CD14-positive monocyte (primary cell): Measurements from ENCODE around the gene ILK. TPM values are rescaled to one million over a fixed set of nuclear protein-coding genes. Genes with fewer than 3 reads are reported as not detected.

Experiments used
- DNase-seq, 3 donors: peaks; one replicate each; pipeline ENCODE4 v3.0.0-alpha.2; 2011 to 2022
- H2AFZ ChIP-seq: 2 replicates; pipeline ENCODE4 v1.6.0; 2012; ENCODE audit warnings: mild to moderate bottlenecking, low read depth, low read length, inconsistent platforms; ENCODE audit not compliant: insufficient read depth, poor library complexity, severe bottlenecking
- H3K27ac ChIP-seq, 2 donors: 1 replicate in 1 of 2; 2 replicates in 1 of 2; pipeline ENCODE4 v1.5.1; 2012 to 2013; ENCODE audit warnings: low read length in 2 of 2, control low read depth in 1 of 2, inconsistent platforms in 1 of 2, low read depth in 1 of 2, mild to moderate bottlenecking in 1 of 2
- H3K27me3 ChIP-seq, 2 donors: one replicate each; pipeline versions ENCODE4 v1.6.0 to v1.6.1; 2011 to 2013; ENCODE audit warnings: low read length in 2 of 2; ENCODE audit not compliant: control insufficient read depth in 2 of 2, insufficient read depth in 2 of 2
- H3K36me3 ChIP-seq, 2 donors: replicated peaks in 1 of 2; 1 replicate in 1 of 2; 2 replicates in 1 of 2; pipeline versions ENCODE4 v1.5.1 to v1.6.1; 2012 to 2013; ENCODE audit warnings: low read length in 2 of 2, control low read depth in 1 of 2, inconsistent platforms in 1 of 2, mild to moderate bottlenecking in 1 of 2; ENCODE audit not compliant: insufficient read depth in 2 of 2, control insufficient read depth in 1 of 2
- H3K4me1 ChIP-seq, 2 donors: 1 replicate in 1 of 2; 2 replicates in 1 of 2; pipeline versions ENCODE4 v1.5.1 to v1.6.1; 2012 to 2013; ENCODE audit warnings: low read length in 2 of 2, control low read depth in 1 of 2, inconsistent platforms in 1 of 2, mild to moderate bottlenecking in 1 of 2, moderate library complexity in 1 of 2; ENCODE audit not compliant: insufficient read depth in 2 of 2, control insufficient read depth in 1 of 2
- H3K4me2 ChIP-seq: replicated peaks from 2 replicates; pipeline ENCODE3; 2012; ENCODE audit warnings: low read length, moderate library complexity, mild to moderate bottlenecking; ENCODE audit not compliant: poor library complexity, severe bottlenecking; ENCODE audit errors: extremely low read depth
- H3K4me3 ChIP-seq, 3 experiments: fragments of 200-600 bp in 1 of 3; sonication (generic) in 1 of 3; replicated peaks in 1 of 3; 1 replicate in 2 of 3; 2 replicates in 1 of 3; pipeline ENCODE4 v1.5.1; 2011 to 2013; ENCODE audit warnings: low read length in 3 of 3, mild to moderate bottlenecking in 3 of 3, control low read depth in 2 of 3, low read depth in 2 of 3, inconsistent platforms in 1 of 3, moderate library complexity in 1 of 3
- H3K79me2 ChIP-seq: 2 replicates; pipeline ENCODE4 v1.6.0; 2012; ENCODE audit warnings: mild to moderate bottlenecking, control low read depth, inconsistent platforms, low read length, moderate library complexity; ENCODE audit not compliant: insufficient read depth
- H3K9ac ChIP-seq: 2 replicates; pipeline ENCODE4 v1.6.0; 2017; ENCODE audit warnings: low read length, mild to moderate bottlenecking; ENCODE audit not compliant: insufficient read depth, poor library complexity, severe bottlenecking
- H3K9me3 ChIP-seq, 2 donors: replicated peaks in 1 of 2; 1 replicate in 1 of 2; 2 replicates in 1 of 2; pipeline versions ENCODE4 v1.5.1 to v1.6.1; 2012 to 2013; ENCODE audit warnings: low read length in 2 of 2, control low read depth in 1 of 2; ENCODE audit not compliant: control insufficient read depth in 1 of 2, insufficient read depth in 1 of 2
- H4K20me1 ChIP-seq: 2 replicates; pipeline ENCODE4 v1.6.0; 2012; ENCODE audit warnings: mild to moderate bottlenecking, low read length, control low read depth, moderate library complexity; ENCODE audit not compliant: insufficient read depth
- H3K27ac Mint-ChIP-seq, 7 donors: one replicate each; pipeline ENCODE4 v1.8.0; 2020; ENCODE audit warnings: mild to moderate bottlenecking in 7 of 7, mixed read lengths in 7 of 7, moderate library complexity in 6 of 7, inconsistent platforms in 2 of 7
- H3K27me3 Mint-ChIP-seq, 3 donors: one replicate each; pipeline ENCODE4 v1.8.0; 2021 to 2022; ENCODE audit warnings: low read depth in 3 of 3, mild to moderate bottlenecking in 3 of 3, mixed read lengths in 3 of 3, moderate library complexity in 3 of 3, inconsistent platforms in 1 of 3
- H3K36me3 Mint-ChIP-seq, 2 donors: one replicate each; pipeline ENCODE4 v1.8.0; 2020; ENCODE audit warnings: mixed read lengths in 2 of 2, inconsistent platforms in 1 of 2, mild to moderate bottlenecking in 1 of 2
- H3K4me1 Mint-ChIP-seq: one replicate; pipeline ENCODE4 v1.8.0; 2020; ENCODE audit warnings: mild to moderate bottlenecking, mixed read lengths
- H3K4me3 Mint-ChIP-seq, 2 donors: one replicate each; pipeline ENCODE4 v1.8.0; 2020; ENCODE audit warnings: mild to moderate bottlenecking in 2 of 2, mixed read lengths in 2 of 2, moderate library complexity in 1 of 2
- H3K9me3 Mint-ChIP-seq, 7 donors: one replicate each; pipeline ENCODE4 v1.8.0; 2020 to 2022; ENCODE audit warnings: mixed read lengths in 7 of 7, mild to moderate bottlenecking in 6 of 7, moderate library complexity in 6 of 7, inconsistent platforms in 2 of 7
- WGBS: methylation state at CpG from one replicate; pipeline ENCODE4 v1.1.5; 2013; ENCODE audit warnings: missing lambda C conversion rate; ENCODE audit not compliant: insufficient coverage; 5-methylcytosine and 5-hydroxymethylcytosine counted together
- intact Hi-C, 2 donors: fragments of 100-400 bp; cut with micrococcal nuclease; formaldehyde crosslinking; loops; one replicate each; pipeline versions ENCODE4 v1.15.0 to v1.15.1; 2023
- polyA plus RNA-seq, 3 donors: library from polyadenylated mRNA; depleted of rRNA in 1 of 3; unstranded in 2 of 3; stranded (reverse) in 1 of 3; fragments of 300-500 nt in 2 of 3; fragments of >200 nt in 1 of 3; fragmentation: Illumina TruSeq in 2 of 3; gene quantifications; 1 replicate in 2 of 3; 2 replicates in 1 of 3; pipeline ENCODE4 v1.2.3, GENCODE V29; 2012 to 2021
- TF ChIP-seq, protein P1 (sequence below): fragments of 200-600 bp; IDR thresholded peaks from one replicate; pipeline ENCODE4 v1.8.0; 2022; ENCODE audit warnings: antibody characterized with exemption, mild to moderate bottlenecking

Gene ILK
- polyA plus RNA-seq, 3 donors = 165 to 271 (median 250) TPM

DNA sequence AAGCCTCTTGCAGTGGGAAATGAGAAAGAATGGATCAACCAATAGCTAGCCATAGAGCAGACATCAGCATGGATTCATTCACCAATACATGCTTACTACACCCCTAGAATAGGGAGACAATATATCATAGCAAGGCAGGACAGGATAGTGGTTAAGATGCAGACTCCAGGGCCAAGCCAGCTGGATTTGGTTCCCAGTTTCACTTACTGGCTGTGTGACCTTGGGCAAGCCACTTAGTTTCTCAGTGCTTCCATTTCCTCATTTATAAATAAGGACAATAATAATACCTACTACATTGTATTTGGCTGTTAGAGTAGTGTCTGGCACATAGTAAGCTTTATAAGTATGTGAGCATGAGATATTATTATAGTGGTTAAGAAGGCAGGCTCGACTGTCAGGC is 44.9 kb downstream of the ILK start:
- Histone ChIP-seq H3K9me3 (no peaks in the 10 kb centered on the region), H3K36me3 (no peaks in the 10 kb centered on the region), H3K27ac (peak overlapping the region in 1 of 2 donors; percentile 80), H3K79me2 (no peaks in the 10 kb centered on the region), H3K4me2 (no peak overlapping the region), H2AFZ (no peak overlapping the region), H3K9ac (no peak overlapping the region), H3K4me1 (peaks cover 36 to 39% of the 10 kb centered on the region in 2 donors), H4K20me1 (no peaks in the 10 kb centered on the region), H3K27me3 (no peaks in the 10 kb centered on the region), H3K4me3 (no peak overlapping the region)
- no CpG with 5 or more reads among the region's 1 CpG for WGBS
- intact Hi-C loops = no loop called here
- Mint-ChIP-seq H3K27me3 (peaks cover 0 to 2% (median 0%) of the 10 kb centered on the region in 3 donors), H3K36me3 (no peaks in the 10 kb centered on the region), H3K4me3 (no peak overlapping the region), H3K4me1 (no peaks in the 10 kb centered on the region), H3K27ac (no peak overlapping the region), H3K9me3 (no peaks in the 10 kb centered on the region)
- TF ChIP-seq, protein P1, sequence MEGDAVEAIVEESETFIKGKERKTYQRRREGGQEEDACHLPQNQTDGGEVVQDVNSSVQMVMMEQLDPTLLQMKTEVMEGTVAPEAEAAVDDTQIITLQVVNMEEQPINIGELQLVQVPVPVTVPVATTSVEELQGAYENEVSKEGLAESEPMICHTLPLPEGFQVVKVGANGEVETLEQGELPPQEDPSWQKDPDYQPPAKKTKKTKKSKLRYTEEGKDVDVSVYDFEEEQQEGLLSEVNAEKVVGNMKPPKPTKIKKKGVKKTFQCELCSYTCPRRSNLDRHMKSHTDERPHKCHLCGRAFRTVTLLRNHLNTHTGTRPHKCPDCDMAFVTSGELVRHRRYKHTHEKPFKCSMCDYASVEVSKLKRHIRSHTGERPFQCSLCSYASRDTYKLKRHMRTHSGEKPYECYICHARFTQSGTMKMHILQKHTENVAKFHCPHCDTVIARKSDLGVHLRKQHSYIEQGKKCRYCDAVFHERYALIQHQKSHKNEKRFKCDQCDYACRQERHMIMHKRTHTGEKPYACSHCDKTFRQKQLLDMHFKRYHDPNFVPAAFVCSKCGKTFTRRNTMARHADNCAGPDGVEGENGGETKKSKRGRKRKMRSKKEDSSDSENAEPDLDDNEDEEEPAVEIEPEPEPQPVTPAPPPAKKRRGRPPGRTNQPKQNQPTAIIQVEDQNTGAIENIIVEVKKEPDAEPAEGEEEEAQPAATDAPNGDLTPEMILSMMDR = no peak
- DNase-seq = peak in 2 of 3 donors; percentile 46 to 52

DNA sequence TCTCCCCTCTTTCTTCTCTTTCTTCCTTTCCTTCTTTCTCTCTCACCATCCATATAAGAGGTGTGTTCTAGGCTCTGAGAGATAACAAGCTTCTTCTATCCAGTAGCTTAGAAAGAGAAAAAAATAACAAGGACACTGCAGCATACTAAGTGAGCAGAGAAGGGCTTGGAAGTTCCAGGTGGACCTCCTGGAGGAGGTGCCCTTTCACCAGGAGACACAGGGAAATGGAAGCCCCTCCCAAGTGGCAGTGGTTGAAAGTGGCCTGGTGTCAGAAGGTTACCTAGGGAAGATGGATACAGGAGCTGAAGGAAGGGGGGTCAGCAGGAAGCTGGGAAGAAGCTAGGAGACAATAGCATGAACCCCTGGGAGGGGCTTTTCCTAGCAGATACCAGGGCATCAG is 46.5 kb downstream of the ILK start:
- DNase-seq = no peak
- Mint-ChIP-seq H3K27ac (no peak overlapping the region), H3K4me1 (no peaks in the 10 kb centered on the region), H3K4me3 (no peak overlapping the region), H3K9me3 (no peaks in the 10 kb centered on the region), H3K36me3 (no peaks in the 10 kb centered on the region), H3K27me3 (peaks cover 0 to 2% (median 0%) of the 10 kb centered on the region in 3 donors)
- Histone ChIP-seq H3K79me2 (no peaks in the 10 kb centered on the region), H3K36me3 (no peaks in the 10 kb centered on the region), H3K4me3 (no peak overlapping the region), H3K9ac (no peak overlapping the region), H4K20me1 (no peaks in the 10 kb centered on the region), H3K4me1 (peaks cover 39 to 42% of the 10 kb centered on the region in 2 donors), H3K9me3 (no peaks in the 10 kb centered on the region), H3K4me2 (no peak overlapping the region), H2AFZ (no peak overlapping the region), H3K27me3 (peaks cover 14% of the 10 kb centered on the region in 2 donors), H3K27ac (no peak overlapping the region)
- intact Hi-C loops = loop anchor here (5.0 kb wide), 2 partner anchors 38 to 48 kb away; partner anchors contain the start of genes ILK (in 1 of the 2), RRP8 (in 1 of the 2) and TAF10 (in 1 of the 2)
- TF ChIP-seq, protein P1 = no peak
